ENCODE measurements around the gene ZNF423.

Gene ZNF423

DNA sequence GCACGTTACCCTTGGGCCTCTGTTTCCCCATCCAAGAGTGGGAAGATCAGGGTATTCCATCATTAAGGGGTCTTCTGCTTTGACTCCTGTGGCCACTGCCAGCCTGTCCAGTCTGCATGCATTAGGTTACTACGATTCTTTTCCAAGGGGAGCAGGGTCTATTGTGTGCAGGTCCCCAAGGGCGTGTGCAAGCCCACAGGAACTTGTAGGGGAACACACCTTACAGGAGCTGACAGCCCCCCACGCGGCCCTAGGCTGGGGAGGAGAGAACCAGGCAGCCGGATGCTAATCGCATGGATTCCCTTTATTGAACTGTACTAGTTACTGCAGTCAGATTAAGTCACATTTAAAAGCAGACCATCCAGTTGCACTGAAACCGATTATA is 365.6 kb downstream of the ZNF423 start:
- 90% methylated on average over 8 of the region's 8 CpGs for WGBS
- Histone ChIP-seq H3K27ac (ENCODE audit: low read depth, low read length) (no peak overlapping the region), H3K27me3 (ENCODE audit: insufficient read depth, low read length) (no peaks in the 10 kb centered on the region), H3K9me3 (ENCODE audit: insufficient read depth, low read depth, low read length) (no peaks in the 10 kb centered on the region), H3K9ac (ENCODE audit: low read depth, low read length) (no peak overlapping the region), H3K4me3 (ENCODE audit: low read length) (no peak overlapping the region), H3K4me1 (ENCODE audit: insufficient read depth, low read length) (peaks cover 12% of the 10 kb centered on the region; the same call in 1 of the 2 replicates), H3K36me3 (ENCODE audit: insufficient read depth, low read length) (peaks cover 3% of the 10 kb centered on the region; the same call in 1 of the 2 replicates)

DNA sequence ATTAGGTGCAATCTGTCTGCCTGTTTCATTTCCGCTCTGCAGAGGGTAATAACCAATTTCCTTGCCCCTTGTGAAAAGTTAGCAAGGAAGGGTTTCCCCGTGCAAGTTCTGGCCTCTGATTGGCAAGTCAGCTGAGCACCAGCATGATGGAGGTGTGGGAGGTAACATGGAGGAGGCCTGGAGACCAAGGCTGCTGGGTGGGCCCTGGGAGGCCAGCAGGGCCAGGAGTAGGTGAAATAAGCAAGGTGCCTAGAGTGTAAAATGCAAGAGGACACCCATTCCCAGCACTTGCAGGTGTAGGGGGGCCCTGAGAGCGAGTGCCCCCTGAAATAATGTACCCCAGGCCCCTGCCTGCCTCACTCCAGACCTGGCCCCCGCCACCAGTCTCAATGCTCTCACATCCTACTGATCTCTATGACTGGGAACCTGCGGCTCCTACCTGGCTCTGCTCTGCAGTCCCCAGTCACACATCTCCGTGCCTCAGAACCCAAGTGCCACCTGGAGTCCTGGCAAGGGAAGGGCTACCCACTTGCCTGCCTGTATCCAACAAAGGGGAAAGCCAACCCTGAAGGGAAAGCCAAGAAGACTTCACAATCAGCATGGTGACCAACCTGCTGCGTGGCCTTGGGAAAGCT is 366.1 kb downstream of the ZNF423 start:
- Histone ChIP-seq H3K4me3 (ENCODE audit: low read length) (no peak overlapping the region), H3K9me3 (ENCODE audit: insufficient read depth, low read depth, low read length) (no peaks in the 10 kb centered on the region), H3K27ac (ENCODE audit: low read depth, low read length) (no peak overlapping the region), H3K9ac (ENCODE audit: low read depth, low read length) (no peak overlapping the region), H3K4me1 (ENCODE audit: insufficient read depth, low read length) (peaks cover 12% of the 10 kb centered on the region; the same call in 1 of the 2 replicates), H3K36me3 (ENCODE audit: insufficient read depth, low read length) (peaks cover 3% of the 10 kb centered on the region; the same call in 1 of the 2 replicates), H3K27me3 (ENCODE audit: insufficient read depth, low read length) (no peaks in the 10 kb centered on the region)
- 95% methylated on average over 7 of the region's 7 CpGs for WGBS

DNA sequence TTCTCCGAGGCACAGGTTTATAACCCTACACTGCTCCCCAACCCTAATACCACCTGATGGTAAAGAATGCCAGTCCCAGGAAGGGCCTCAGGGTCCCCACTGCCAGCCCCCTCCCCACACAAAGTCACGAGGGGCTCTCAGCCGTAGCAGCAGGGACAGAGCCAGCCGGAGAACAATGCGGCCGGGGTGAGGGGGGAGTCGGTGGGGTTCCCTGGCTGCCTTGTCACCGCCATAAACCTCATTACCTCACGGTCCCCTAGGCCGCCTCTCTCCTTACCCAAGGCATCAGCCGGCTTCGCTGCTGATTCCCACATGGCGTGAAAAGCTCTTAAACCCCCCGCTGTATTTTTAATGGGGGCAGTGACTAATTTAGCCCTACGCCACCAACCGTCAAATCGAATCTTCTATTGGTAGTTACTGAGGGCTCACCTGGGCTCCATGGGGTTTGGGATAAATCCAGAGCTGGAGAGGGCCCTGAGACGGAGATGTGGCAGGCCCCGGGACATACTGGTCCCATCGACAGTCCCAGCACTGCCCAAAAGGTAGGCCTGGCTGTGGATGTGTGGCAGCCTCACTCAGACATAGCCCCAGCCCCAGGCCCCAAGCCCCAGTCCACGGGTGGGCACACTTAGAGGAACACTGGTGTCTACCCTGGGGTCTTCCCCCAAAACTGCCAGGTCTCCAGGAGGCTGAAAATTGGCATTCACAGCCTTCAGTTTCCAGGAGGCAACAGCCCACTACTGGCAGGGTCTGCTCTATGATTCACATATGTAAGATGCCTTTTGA is 367.0 kb downstream of the ZNF423 start:
- no peak overlapping the region for H3K27ac ChIP-seq (ENCODE audit: low read depth, low read length)
- 94% methylated on average over 21 of the region's 21 CpGs for WGBS
- peaks cover 3% of the 10 kb centered on the region; the same call in 1 of the 2 replicates for H3K36me3 ChIP-seq (ENCODE audit: insufficient read depth, low read length)

DNA sequence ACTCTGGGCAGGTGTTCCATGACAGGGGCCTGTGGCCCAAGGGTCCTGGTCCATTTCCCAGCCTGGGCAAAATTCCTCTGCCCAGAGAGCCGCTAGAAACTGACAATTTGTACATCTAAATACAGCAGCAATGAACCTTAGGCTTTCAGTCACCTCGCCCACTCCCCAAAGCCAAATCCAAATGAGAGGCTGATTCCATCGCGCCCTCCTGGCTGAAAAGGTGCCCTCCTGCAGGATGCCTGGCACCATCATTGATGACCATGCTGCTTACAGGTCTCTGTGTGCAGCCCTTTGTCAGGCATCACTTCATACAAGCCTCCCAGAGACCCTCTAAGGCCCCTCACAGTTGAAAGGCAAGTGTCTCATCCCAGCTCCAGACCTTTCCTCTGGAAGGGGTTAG is 367.6 kb downstream of the ZNF423 start:
- Histone ChIP-seq H3K27ac (ENCODE audit: low read depth, low read length) (no peak overlapping the region), H3K27me3 (ENCODE audit: insufficient read depth, low read length) (peaks cover 9% of the 10 kb centered on the region), H3K36me3 (ENCODE audit: insufficient read depth, low read length) (peaks cover 3% of the 10 kb centered on the region; the same call in 1 of the 2 replicates), H3K4me1 (ENCODE audit: insufficient read depth, low read length) (peaks cover 18% of the 10 kb centered on the region; the same call in 1 of the 2 replicates), H3K9me3 (ENCODE audit: insufficient read depth, low read depth, low read length) (no peaks in the 10 kb centered on the region), H3K4me3 (ENCODE audit: low read length) (no peak overlapping the region), H3K9ac (ENCODE audit: low read depth, low read length) (no peak overlapping the region)
- 94% methylated on average over 4 of the region's 4 CpGs for WGBS

More for the DNA sequence above, 367.0 kb downstream of the ZNF423 start:
- peaks cover 16% of the 10 kb centered on the region; the same call in 1 of the 2 replicates for H3K4me1 ChIP-seq (ENCODE audit: insufficient read depth, low read length)
- peaks cover 3% of the 10 kb centered on the region; the same call in 1 of the 2 replicates for H3K27me3 ChIP-seq (ENCODE audit: insufficient read depth, low read length)
- no peak overlapping the region for H3K9ac ChIP-seq (ENCODE audit: low read depth, low read length)
- no peaks in the 10 kb centered on the region for H3K9me3 ChIP-seq (ENCODE audit: insufficient read depth, low read depth, low read length)
- no peak overlapping the region for H3K4me3 ChIP-seq (ENCODE audit: low read length)

DNA sequence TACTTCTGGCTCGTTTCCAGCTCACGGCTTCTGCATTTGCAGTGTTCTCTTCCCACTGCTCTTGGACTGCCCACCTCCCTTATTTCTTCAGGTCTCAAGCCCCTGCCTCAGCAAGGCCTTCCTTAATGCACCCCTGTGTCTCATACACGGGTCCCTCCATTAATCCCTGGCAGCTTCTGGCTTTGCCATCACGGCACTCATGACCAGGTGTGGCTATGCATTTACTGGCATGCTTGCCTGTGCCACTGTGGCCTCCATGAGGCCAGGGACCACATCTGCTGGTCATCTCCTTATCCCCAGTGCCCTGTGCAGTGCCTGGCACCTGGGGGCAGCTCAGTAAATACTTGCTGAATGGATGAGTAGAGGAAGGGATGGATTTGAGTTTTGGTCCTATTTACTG is 368.2 kb downstream of the ZNF423 start:
- peaks cover 13% of the 10 kb centered on the region for H3K27me3 ChIP-seq (ENCODE audit: insufficient read depth, low read length)
- WGBS: 93% methylated on average over 4 of the region's 4 CpGs
- no peak overlapping the region for H3K9ac ChIP-seq (ENCODE audit: low read depth, low read length)
- no peak overlapping the region for H3K27ac ChIP-seq (ENCODE audit: low read depth, low read length)
- no peak overlapping the region for H3K4me3 ChIP-seq (ENCODE audit: low read length)
- H3K36me3 ChIP-seq (ENCODE audit: insufficient read depth, low read length): peaks cover 3% of the 10 kb centered on the region; the same call in 1 of the 2 replicates
- no peaks in the 10 kb centered on the region for H3K9me3 ChIP-seq (ENCODE audit: insufficient read depth, low read depth, low read length)
- H3K4me1 ChIP-seq (ENCODE audit: insufficient read depth, low read length): peaks cover 18% of the 10 kb centered on the region; the same call in 1 of the 2 replicates

DNA sequence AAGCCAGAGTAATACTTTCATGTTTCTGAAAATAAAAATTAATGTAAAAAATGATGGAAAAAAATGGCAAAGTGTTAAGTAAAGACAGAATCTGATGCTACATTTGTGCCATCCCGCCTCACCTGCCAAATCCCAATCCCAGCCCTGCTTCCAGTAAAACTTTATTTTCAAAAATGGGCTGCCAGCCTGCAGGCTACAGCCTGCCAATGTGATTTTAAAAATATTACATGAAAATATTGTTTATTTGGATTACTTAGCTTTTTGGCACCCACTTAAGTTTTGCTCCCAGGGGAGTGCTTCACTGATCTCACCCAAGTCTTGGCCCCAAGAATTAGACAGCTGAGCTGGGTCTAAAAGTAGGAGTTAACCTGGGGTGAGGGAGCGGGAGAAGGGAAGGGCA is 369.5 kb downstream of the ZNF423 start:
- no peaks in the 10 kb centered on the region for H3K9me3 ChIP-seq (ENCODE audit: insufficient read depth, low read depth, low read length)
- 92% methylated on average over 2 of the region's 2 CpGs for WGBS
- peaks cover 15% of the 10 kb centered on the region for H3K27me3 ChIP-seq (ENCODE audit: insufficient read depth, low read length)
- no peak overlapping the region for H3K9ac ChIP-seq (ENCODE audit: low read depth, low read length)
- H3K36me3 ChIP-seq (ENCODE audit: insufficient read depth, low read length): peaks cover 3% of the 10 kb centered on the region; the same call in 1 of the 2 replicates
- H3K27ac ChIP-seq (ENCODE audit: low read depth, low read length): no peak overlapping the region
- H3K4me1 ChIP-seq (ENCODE audit: insufficient read depth, low read length): peaks cover 11% of the 10 kb centered on the region; the same call in 1 of the 2 replicates
- H3K4me3 ChIP-seq (ENCODE audit: low read length): no peak overlapping the region

DNA sequence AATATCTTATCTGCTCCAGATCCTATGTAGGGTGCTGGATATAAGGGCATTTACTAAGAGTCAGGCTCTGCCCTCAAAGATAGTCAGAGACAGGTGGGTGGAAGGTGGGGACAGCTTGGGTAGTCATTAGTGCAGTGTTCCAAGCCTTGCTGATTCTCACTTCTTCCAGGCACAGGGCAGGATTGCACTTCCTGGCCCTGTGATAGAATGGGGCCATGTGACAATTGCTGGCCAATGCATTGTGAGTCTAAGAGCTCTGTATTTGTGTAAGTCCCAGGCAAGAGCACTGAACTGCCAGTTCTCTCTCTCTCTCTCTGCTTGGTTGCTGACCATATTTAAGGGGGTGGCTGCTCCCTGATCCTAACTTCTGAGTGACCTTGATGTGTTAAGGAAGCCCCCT is 370.2 kb downstream of the ZNF423 start:
- H3K36me3 ChIP-seq (ENCODE audit: insufficient read depth, low read length): peaks cover 3% of the 10 kb centered on the region; the same call in 1 of the 2 replicates
- 0 out of 2 replicates have a peak, but pooled peaks cover 6% of the 10 kb centered on the region for H3K4me1 ChIP-seq (ENCODE audit: insufficient read depth, low read length)
- no peak overlapping the region for H3K9ac ChIP-seq (ENCODE audit: low read depth, low read length)
- H3K27ac ChIP-seq (ENCODE audit: low read depth, low read length): no peak overlapping the region
- peaks cover 21% of the 10 kb centered on the region for H3K27me3 ChIP-seq (ENCODE audit: insufficient read depth, low read length)
- H3K4me3 ChIP-seq (ENCODE audit: low read length): no peak overlapping the region
- no peaks in the 10 kb centered on the region for H3K9me3 ChIP-seq (ENCODE audit: insufficient read depth, low read depth, low read length)

DNA sequence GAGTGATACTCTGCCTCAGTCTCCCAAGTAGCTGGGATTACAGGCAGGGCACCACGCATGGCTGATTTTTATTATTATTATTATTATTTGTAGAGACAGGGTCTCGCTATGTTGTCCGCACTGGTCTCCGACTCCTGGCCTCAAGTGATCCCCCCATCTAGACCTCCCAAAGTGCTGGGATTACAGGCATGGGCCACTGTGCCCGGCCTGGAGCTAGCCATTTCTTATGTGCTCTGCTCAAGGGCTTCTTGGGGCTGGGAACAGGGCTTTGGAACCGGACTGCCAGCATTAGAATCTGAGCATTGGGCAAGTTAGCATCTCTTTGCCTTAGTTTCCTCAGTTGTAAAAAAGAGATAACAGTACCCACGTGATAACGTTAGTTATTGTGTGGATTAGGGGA is 371.0 kb downstream of the ZNF423 start:
- no peak overlapping the region for H3K9ac ChIP-seq (ENCODE audit: low read depth, low read length)
- H3K4me1 ChIP-seq (ENCODE audit: insufficient read depth, low read length): 0 out of 2 replicates have a peak, but pooled peaks cover 6% of the 10 kb centered on the region
- H3K27ac ChIP-seq (ENCODE audit: low read depth, low read length): no peak overlapping the region
- peaks cover under 1% of the 10 kb centered on the region; the same call in 1 of the 2 replicates for H3K36me3 ChIP-seq (ENCODE audit: insufficient read depth, low read length)
- no peak overlapping the region for H3K4me3 ChIP-seq (ENCODE audit: low read length)
- H3K9me3 ChIP-seq (ENCODE audit: insufficient read depth, low read depth, low read length): no peaks in the 10 kb centered on the region
- H3K27me3 ChIP-seq (ENCODE audit: insufficient read depth, low read length): peaks cover 21% of the 10 kb centered on the region
- WGBS: 95% methylated on average over 7 of the region's 8 CpGs

DNA sequence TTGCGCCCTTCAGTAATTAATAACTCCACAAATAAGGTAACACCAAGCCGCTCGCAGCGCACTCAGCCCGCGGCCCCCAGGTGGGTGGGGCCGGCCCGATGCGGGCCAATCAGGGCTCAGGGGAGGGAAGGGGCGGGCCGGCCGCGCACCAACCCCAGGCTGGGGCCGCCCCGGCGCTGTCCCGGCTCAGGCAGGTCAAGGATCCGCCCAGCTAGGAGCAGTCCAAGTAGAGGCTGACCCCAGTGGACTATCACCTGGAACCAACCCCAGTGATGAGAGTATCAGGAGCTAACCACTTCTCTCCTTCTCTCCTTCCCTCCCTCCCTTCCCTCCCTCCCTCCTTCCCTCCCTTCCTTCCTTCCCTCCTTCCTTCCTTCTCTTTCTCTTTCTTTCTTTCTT is 371.5 kb downstream of the ZNF423 start:
- Histone ChIP-seq H3K27me3 (ENCODE audit: insufficient read depth, low read length) (peaks cover 21% of the 10 kb centered on the region), H3K9ac (ENCODE audit: low read depth, low read length) (no peak overlapping the region), H3K36me3 (ENCODE audit: insufficient read depth, low read length) (no peaks in the 10 kb centered on the region; the same call in 1 of the 2 replicates), H3K4me1 (ENCODE audit: insufficient read depth, low read length) (0 out of 2 replicates have a peak, but pooled peaks cover 6% of the 10 kb centered on the region), H3K9me3 (ENCODE audit: insufficient read depth, low read depth, low read length) (no peaks in the 10 kb centered on the region), H3K4me3 (ENCODE audit: low read length) (peak overlapping the region; percentile 38), H3K27ac (ENCODE audit: low read depth, low read length) (no peak overlapping the region)
- WGBS: 18% methylated on average over 18 of the region's 18 CpGs

DNA sequence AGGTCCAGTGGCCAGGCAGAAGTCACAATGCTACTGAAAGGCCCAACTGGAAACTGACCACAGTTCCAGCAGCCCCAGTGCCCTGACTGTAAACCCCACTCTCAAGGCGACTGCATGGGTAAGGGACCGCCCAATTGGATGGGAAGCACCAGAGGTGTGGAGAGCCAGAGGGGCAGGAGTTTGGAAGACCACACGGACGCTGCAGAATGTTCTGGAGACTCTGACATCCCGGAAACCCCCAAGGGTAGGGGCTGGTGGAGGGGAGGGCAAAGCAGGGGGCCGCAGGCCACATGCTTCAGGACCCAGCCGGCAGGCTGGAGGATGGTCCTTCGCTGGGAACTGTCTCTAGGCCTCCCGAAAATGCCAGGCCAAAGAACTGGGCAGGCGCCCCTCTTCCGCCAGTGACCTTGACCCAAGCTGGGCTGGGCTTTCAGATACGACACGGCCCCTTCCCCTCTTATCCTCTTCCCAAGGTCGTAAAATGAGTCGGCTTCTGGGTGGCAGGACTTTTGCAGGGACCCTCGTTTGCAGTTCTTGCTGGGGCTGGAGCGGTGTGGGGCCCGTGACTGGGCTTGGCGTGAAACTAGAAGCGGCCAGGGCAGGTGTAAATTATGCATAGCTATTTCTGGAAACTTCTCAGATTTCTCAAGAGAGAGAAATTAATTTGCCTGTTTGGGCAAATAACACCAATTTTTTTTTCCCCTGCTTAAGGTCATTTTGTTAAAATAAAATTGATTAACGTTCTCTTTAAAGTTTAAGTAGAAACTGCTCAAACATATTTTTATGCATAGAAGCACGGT is 372.1 kb downstream of the ZNF423 start:
- 0 out of 2 replicates have a peak, but pooled peaks cover 6% of the 10 kb centered on the region for H3K4me1 ChIP-seq (ENCODE audit: insufficient read depth, low read length)
- H3K36me3 ChIP-seq (ENCODE audit: insufficient read depth, low read length): no peaks in the 10 kb centered on the region
- peaks cover 21% of the 10 kb centered on the region for H3K27me3 ChIP-seq (ENCODE audit: insufficient read depth, low read length)
- H3K9me3 ChIP-seq (ENCODE audit: insufficient read depth, low read depth, low read length): no peaks in the 10 kb centered on the region
- H3K9ac ChIP-seq (ENCODE audit: low read depth, low read length): no peak overlapping the region
- H3K27ac ChIP-seq (ENCODE audit: low read depth, low read length): no peak overlapping the region
- 72% methylated on average over 22 of the region's 22 CpGs for WGBS
- H3K4me3 ChIP-seq (ENCODE audit: low read length): peak overlapping the region; percentile 38
